Mesangial cell (primary cell): ENCODE data around the gene ZNF789. TPM values are rescaled to one million over a fixed set of nuclear protein-coding genes. Genes with fewer than 3 reads are reported as not detected.

Experiments used
- total RNA-seq: library from RNA; depleted of rRNA; stranded (reverse); fragments of >200 nt; gene quantifications from 2 replicates; pipeline ENCODE4 v1.2.3, GENCODE V29; 2015

The ZNF789 gene
- total RNA-seq: 3.1 and 7.5 TPM in 2 replicates

DNA sequence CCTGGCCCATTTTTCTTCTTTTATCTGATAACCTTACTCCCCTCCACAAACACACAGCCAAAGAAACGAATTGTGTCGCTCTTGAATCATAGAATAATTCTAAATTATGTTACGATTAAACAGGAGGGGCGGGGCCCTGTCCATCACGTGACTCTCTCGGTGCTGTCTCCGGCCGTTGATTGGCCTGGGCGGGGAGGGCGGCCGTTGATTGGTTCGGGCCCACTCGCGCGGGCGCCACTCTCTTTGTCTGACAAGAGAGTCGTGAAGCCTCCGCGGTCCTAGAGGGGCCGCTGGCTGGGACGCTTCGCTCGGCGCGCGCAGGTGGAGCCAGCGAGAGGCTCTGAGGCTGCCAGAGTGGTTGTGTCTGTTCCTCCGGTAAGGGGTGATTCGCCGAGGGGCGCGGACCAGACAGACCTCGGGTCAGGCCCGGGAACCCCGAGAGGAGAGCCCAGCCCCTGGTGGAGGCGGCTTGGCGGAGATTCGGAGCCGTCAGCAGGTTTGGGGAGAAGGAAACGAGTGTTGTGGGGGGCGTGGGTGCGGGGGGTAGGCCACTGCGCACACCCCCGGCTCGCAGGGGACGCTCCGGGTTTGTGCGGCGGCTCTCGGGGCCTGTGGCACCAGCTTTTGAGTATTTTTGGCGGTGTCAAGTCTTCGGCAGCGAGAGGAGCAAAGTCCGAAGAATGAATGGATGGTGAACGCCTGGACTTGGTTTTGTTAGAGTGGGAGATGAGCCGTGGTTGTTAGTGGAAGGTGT is at the start of gene ZNF789:
Gene ZNF789, plus strand, starts transcription at position 330 of the 754 bp plus-strand sequence. CDS start 3,567 bp downstream, outside the sequence.

DNA sequence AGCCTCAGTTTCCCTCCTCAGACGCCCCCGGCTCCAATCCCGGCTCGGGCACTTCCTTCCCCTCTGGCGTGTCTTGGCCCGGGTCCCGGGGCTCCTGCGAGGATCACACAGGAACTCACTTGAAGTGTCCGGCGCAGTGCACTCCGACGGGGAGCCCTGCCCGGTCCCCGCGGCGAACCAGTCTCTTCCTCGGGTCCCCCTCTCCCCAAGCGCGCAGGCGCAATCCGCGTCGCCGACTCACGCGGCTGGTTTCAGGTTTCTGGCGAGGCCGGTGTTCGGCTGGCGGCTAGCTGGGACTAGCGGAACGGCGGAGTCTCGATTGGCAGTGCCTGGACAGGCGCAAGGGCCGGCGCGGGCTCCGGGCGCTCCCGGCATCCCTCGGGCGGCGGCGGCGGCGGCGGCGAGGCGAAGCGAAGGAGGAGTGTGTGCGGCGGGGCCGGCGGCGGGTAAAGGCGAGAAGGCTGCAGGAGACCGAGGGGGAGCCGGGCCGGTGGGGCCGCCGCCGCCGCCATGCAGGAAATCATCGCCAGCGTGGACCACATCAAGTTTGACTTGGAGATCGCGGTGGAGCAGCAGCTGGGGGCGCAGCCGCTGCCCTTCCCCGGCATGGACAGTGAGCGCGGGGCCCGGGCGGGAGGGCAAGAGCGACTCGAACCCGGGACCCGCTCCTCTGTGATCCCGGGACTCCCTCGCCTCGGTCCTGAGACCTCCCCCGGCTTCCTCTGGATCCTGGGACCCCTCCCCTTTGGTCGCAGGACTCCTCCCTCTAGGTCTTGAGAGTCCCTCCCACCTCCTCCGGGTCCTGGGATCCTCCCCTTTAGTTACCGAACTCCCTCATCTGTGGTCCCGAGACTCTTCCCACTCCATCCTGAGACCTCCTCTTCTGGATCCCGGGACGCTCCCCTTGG is 33.9 kb upstream of the ZNF789 start, which contains the start of the genes CPSF4 and PTCD1:
Gene CPSF4, plus strand, starts transcription at position 371 of the 908 bp plus-strand sequence. Its CDS starts 140 bp downstream, at position 511.
Gene PTCD1, minus strand, starts transcription at position 226 of the 908 bp plus-strand sequence. CDS start 3,556 bp downstream, outside the sequence.

DNA sequence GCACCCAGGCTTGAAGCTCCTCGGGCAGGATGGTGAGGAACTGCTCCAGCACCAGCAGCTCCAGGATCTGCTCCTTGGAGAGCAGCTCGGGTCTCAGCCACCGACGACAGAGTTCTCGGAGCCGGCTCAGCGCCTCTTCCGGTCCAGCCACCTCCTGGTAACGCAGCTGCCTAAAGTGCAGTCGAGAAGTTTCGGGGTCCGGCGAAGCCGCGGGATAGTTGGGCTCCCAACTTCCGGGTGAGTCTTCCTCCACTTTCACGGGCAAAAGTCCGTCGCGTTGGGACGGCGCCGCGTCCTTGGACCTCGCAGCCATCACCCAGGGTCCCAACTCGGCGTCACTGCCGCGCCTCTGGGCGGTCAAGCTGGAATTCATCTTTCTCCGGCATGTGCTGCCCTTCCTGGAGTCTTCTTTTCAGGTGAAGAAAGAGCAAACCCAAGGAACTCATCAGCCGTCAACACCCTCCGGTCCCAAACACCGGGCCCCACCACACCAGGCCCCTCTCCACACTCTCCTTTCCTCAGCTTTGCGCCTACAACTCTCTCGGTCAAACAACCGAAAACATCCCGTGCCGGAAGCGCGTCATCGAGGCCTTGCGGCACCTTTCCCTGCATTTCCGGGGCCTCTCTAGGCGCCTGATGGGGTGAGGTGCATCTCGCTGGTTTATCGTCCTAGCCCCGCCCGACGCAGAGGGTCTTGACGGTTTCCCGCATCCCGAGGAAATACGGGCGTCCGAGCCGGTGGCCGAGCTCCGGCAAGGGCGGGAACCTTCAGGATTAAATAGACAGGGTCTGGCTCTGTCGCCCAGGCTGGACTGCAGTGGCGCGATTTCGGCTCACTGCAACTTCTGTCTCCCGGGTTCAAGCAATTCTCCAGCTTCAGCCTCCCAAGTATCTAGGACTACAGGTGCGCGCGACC is 27.3 kb downstream of the ZNF789 start, which contains the start of gene ZNF394:
Gene ZNF394, minus strand, starts transcription at position 561 of the 916 bp plus-strand sequence. Its CDS starts 188 bp downstream, at position 373.

DNA sequence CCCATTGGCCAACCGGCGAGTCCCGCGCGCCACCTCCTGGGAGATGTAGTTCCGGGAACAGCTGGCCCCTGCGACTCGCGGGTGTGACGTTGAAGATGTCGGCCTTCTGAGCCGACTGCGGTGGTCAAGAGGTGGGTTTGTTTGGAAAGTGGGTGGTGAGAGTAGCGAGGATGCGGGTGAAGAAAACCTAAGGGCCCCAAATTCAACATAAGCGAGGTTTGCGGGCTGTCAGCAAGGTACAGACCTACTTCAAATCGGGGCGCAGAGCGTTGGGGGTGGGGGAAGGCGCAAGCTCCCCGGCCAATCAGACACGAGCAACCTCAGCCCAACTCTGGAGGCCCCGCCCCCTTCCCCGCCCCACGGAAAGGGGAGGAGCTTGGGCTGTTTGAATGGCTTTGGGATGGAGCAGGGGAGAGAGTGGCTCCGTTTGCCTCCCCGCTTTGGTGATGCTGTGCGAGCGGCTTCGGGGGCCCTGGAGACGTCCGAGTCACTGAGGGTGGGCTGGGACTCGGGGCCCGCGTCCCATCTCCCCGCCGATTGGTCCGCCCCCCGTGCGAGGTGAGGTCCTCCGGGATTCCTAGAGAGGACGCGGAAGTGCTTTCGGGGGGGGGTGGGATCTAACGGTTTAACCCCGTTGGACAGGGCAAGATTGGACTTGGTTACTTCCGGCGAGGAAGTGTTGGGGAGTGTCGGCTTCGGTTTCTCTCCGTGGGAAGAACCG is 32.1 kb downstream of the ZNF789 start, which contains the start of gene ZKSCAN5:
Gene ZKSCAN5, plus strand, starts transcription at position 60 of the 721 bp plus-strand sequence. CDS start 1,383 bp downstream, outside the sequence.

Other genes starting within 250 kb of the ZNF789 start
- gene MYH16, start 200.1 kb upstream of the ZNF789 start, total RNA-seq: 1.1 TPM in 1 of 2 replicates, not detected in the other
- gene ARPC1A, start 147.0 kb upstream of the ZNF789 start, total RNA-seq: 147 and 185 TPM in 2 replicates
- gene ARPC1B, start 98.2 kb upstream of the ZNF789 start, total RNA-seq: 348 and 395 TPM in 2 replicates
- 23.5 and 58.7 TPM in 2 replicates for gene PDAP1, start 64.3 kb upstream of the ZNF789 start, total RNA-seq
- gene BUD31, start 63.9 kb upstream of the ZNF789 start, total RNA-seq: 65.4 and 79.7 TPM in 2 replicates
- 6.2 and 9.5 TPM in 2 replicates for gene PTCD1, start 34.1 kb upstream of the ZNF789 start, total RNA-seq
- gene CPSF4, start 33.9 kb upstream of the ZNF789 start, total RNA-seq: 23.1 and 37.5 TPM in 2 replicates
- gene ATP5MF, start 6.7 kb upstream of the ZNF789 start, total RNA-seq: 1,186 and 1,721 TPM in 2 replicates
- gene ZNF394, start 27.4 kb downstream of the ZNF789 start, total RNA-seq: 7.7 and 10.8 TPM in 2 replicates
- 5.4 and 6.8 TPM in 2 replicates for gene ZKSCAN5, start 31.8 kb downstream of the ZNF789 start, total RNA-seq
- gene FAM200A, start 79.2 kb downstream of the ZNF789 start, total RNA-seq: 2.6 and 3.9 TPM in 2 replicates
- gene ZNF655, start 85.8 kb downstream of the ZNF789 start, total RNA-seq: 48.9 and 53.7 TPM in 2 replicates
- 0.51 and 0.65 TPM in 2 replicates for gene TMEM225B, start 125.4 kb downstream of the ZNF789 start, total RNA-seq
- gene ZSCAN25, start 144.1 kb downstream of the ZNF789 start, total RNA-seq: 7.3 and 8.4 TPM in 2 replicates
- gene CYP3A5, start 207.1 kb downstream of the ZNF789 start, total RNA-seq: 0.16 and 3.4 TPM in 2 replicates